K562 (cell line): ENCODE data around the gene COL13A1. TPM values are rescaled to one million over a fixed set of nuclear protein-coding genes. Genes with fewer than 3 reads are reported as not detected.

Experiments
- ATAC-seq: fragments of 200-7000 bp; cut with Tn5 transposase; 3 replicates; pipeline ENCODE4 v1.9.1; 2020; ENCODE audit warnings: moderate library complexity
- BruUV-seq: library from RNA; stranded (reverse); fragments of 400-500 nt; replicated peaks from 2 replicates; lab custom pipeline; 2021; lab: Mats Ljungman, UMichigan
- CTCF ChIA-PET: fragments of 300-600 bp; formaldehyde crosslinking; extraction: SDS; loops from one replicate; lab custom pipeline; 2021; ENCODE audit warnings: low intra/inter-chr PET ratio; lab: Yijun Ruan, JAX
- POLR2A ChIA-PET: fragments of 300-600, 350-650 bp; sonication (Branson Sonifier 250); formaldehyde crosslinking; extraction: SDS; loops from one replicate; lab custom pipeline; 2021; ENCODE audit warnings: antibody characterized with exemption, inconsistent platforms; lab: Yijun Ruan, JAX
- DNase-seq, 4 experiments: peaks; one replicate each; pipeline versions ENCODE4 v3.0.0 to v3.0.0-alpha.2; 2011 to 2018; ENCODE audit warnings: low spot score in 3 of 4, mixed read lengths in 3 of 4; ENCODE audit errors: extremely low read depth in 1 of 4
- FAIRE-seq: peaks from 2 replicates; lab custom pipeline; 2011; peaks lifted over from hg19 to GRCh38; lab: Jason Lieb, UNC
- H2AFZ ChIP-seq: 2 replicates; pipeline ENCODE4 v1.6.0; 2011; ENCODE audit warnings: low read depth, low read length, control low read depth, inconsistent platforms
- H3K27ac ChIP-seq: fragments of 200-600 bp; 3 replicates; pipeline ENCODE4 v1.8.0; 2011; ENCODE audit warnings: low read depth, mild to moderate bottlenecking, control low read depth, inconsistent platforms, low read length, moderate library complexity, mixed read lengths; ENCODE audit errors: extremely low read depth
- H3K27me3 ChIP-seq, 2 experiments: fragments of 300-600 bp in 1 of 2; 2 replicates in 1 of 2; 3 replicates in 1 of 2; pipeline versions ENCODE4 v1.6.0 to v1.8.0; 2011; ENCODE audit warnings: inconsistent platforms in 2 of 2, low read length in 2 of 2, mild to moderate bottlenecking in 1 of 2, mixed read lengths in 1 of 2, moderate library complexity in 1 of 2; ENCODE audit not compliant: control insufficient read depth in 2 of 2, insufficient read depth in 2 of 2
- H3K36me3 ChIP-seq: fragments of 300-600 bp; 3 replicates; pipeline ENCODE4 v1.8.0; 2011; ENCODE audit warnings: mild to moderate bottlenecking, low read length, inconsistent platforms; ENCODE audit not compliant: control insufficient read depth, insufficient read depth
- H3K4me1 ChIP-seq, 2 experiments: fragments of 200-600 bp in 1 of 2; replicated peaks in 1 of 2; 2 replicates in 1 of 2; 3 replicates in 1 of 2; pipeline versions ENCODE4 v1.5.1 to v1.8.0; 2011; ENCODE audit warnings: inconsistent platforms in 2 of 2, low read length in 2 of 2, mild to moderate bottlenecking in 1 of 2, mixed read lengths in 1 of 2, moderate library complexity in 1 of 2; ENCODE audit not compliant: control insufficient read depth in 2 of 2, insufficient read depth in 2 of 2
- H3K4me2 ChIP-seq: 2 replicates; pipeline ENCODE4 v1.6.1; 2011; ENCODE audit warnings: low read length, control low read depth, inconsistent platforms, mixed read lengths; ENCODE audit not compliant: insufficient read depth
- H3K4me3 ChIP-seq: fragments of 200-600 bp; sonication (generic), shearing (Covaris generic); 2 replicates; pipeline ENCODE4 v1.5.1; 2016; ENCODE audit warnings: control low read depth, inconsistent platforms
- H3K79me2 ChIP-seq: fragments of 200-600 bp; 3 replicates; pipeline ENCODE4 v1.8.0; 2011; ENCODE audit warnings: low read length, inconsistent platforms; ENCODE audit not compliant: control insufficient read depth, insufficient read depth
- H3K9ac ChIP-seq, 2 experiments: 2 replicates each; pipeline versions ENCODE4 v1.6.0 to v1.6.1; 2011; ENCODE audit warnings: low read depth in 2 of 2, low read length in 2 of 2, control low read depth in 1 of 2, inconsistent platforms in 1 of 2, mild to moderate bottlenecking in 1 of 2, mixed read lengths in 1 of 2; ENCODE audit not compliant: insufficient read depth in 1 of 2
- H3K9me1 ChIP-seq: one replicate; pipeline ENCODE4 v1.6.0; 2011; ENCODE audit warnings: inconsistent platforms, mild to moderate bottlenecking, low read length, moderate library complexity; ENCODE audit not compliant: control insufficient read depth, insufficient read depth
- H3K9me3 ChIP-seq: replicated peaks from 2 replicates; pipeline ENCODE4 v1.5.1; 2011; ENCODE audit warnings: low read depth, low read length, inconsistent platforms; ENCODE audit not compliant: control insufficient read depth, insufficient read depth
- H4K20me1 ChIP-seq: replicated peaks from 2 replicates; pipeline ENCODE4 v1.6.1; 2011; ENCODE audit warnings: low read length, inconsistent platforms, mixed read lengths; ENCODE audit not compliant: control insufficient read depth, insufficient read depth
- MAX ChIP-seq: sonication (generic); formaldehyde crosslinking; IDR thresholded peaks from 2 replicates; pipeline ENCODE4 v1.9.0; 2022; ENCODE audit warnings: mild to moderate bottlenecking, missing genetic modification reagents
- TRIM28 ChIP-seq: fragments of 450-650 bp; IDR thresholded peaks from 2 replicates; pipeline ENCODE4 v1.6.1; 2017
- ZFP91 ChIP-seq: sonication (generic); formaldehyde crosslinking; IDR thresholded peaks from 2 replicates; pipeline ENCODE4 v1.8.0; 2022; ENCODE audit warnings: mild to moderate bottlenecking, missing genetic modification reagents
- WGBS: fragments of 100-300 bp; shearing (Covaris generic); methylation state at CpG from one replicate; pipeline ENCODE4 v1.1.6; 2016; ENCODE audit warnings: low coverage, mixed read lengths; ENCODE audit not compliant: insufficient coverage; ENCODE audit errors: missing lambda C conversion rate; 5-methylcytosine and 5-hydroxymethylcytosine counted together
- in situ Hi-C: fragments of 300-500 bp; cut with MboI; formaldehyde crosslinking; loops from 4 replicates; pipeline ENCODE4 v1.15.0; 2018; ENCODE audit warnings: inconsistent platforms, mixed read lengths
- intact Hi-C: fragments of 100-400 bp; cut with micrococcal nuclease; formaldehyde crosslinking; loops from 2 replicates; pipeline ENCODE4 v1.14.2; 2022
- polyA plus RNA-seq, 8 experiments: library from polyadenylated mRNA; depleted of rRNA in 4 of 8; stranded (reverse) in 5 of 8; unstranded in 3 of 8; fragments of >200 nt; fragmentation: Nextera tagmentation in 2 of 8; fragmentation: Illumina TruSeq in 1 of 8; extraction: Ambion mirVana in 2 of 8; extraction: Trizol in 1 of 8; gene quantifications; 2 replicates each; pipeline versions ENCODE4 v1.2.1 to v1.2.3, GENCODE V29; 2011 to 2014; ENCODE audit warnings: inconsistent platforms in 1 of 8, missing spikeins in 1 of 8
- total RNA-seq, 7 experiments: library from RNA; depleted of rRNA in 6 of 7; stranded (reverse); fragments of >200 nt in 6 of 7; fragmentation: Illumina TruSeq in 2 of 7; extraction: Trizol in 2 of 7; gene quantifications; 2 replicates each; pipeline versions ENCODE4 v1.2.1 to v1.2.3, GENCODE V29; 2011 to 2021; ENCODE audit warnings: low replicate concordance in 1 of 7

The COL13A1 gene
- total and polyA plus RNA-seq, 9 of the 15 experiments (the other 6 are each of a cell fraction or from before 2014, with no cell fraction given), result not detected

- ATAC-seq, result no peak
- H3K27me3 ChIP-seq, result peaks cover 7 to 49% of the 10 kb centered on the region in 2 experiments; a peak in 4 of 5 replicates
- H3K27ac ChIP-seq, result no peak overlapping the region
- DNase-seq, result no peak
- H3K4me1 ChIP-seq, result no peaks in the 10 kb centered on the region
- BruUV-seq, result no TSS peak
- no peaks in the 10 kb centered on the region for H3K79me2 ChIP-seq
- H3K9ac ChIP-seq, result no peak overlapping the region
- H3K9me1 ChIP-seq, result no peaks in the 10 kb centered on the region
- in situ Hi-C loops, result no loop called here
- FAIRE-seq, result no peak
- CTCF ChIA-PET, result no interaction called here
- 0 out of 2 replicates have a peak, but pooled peaks cover 14% of the 10 kb centered on the region for H4K20me1 ChIP-seq
- no peaks in the 10 kb centered on the region for H3K9me3 ChIP-seq
- no peak overlapping the region for H3K4me3 ChIP-seq
- no peak overlapping the region for H2AFZ ChIP-seq
- POLR2A ChIA-PET, result interaction anchor here (0.6 to 1.0 kb wide), 2 partner anchors 14 to 93 kb away, joined by 3 read pairs; no protein-coding TSS in a partner anchor
- TF ChIP-seq ZFP91 (no peak), MAX (no peak), TRIM28 (no peak)
- TF ChIP-seq, all 486 proteins: peak for 0
- no peaks in the 10 kb centered on the region for H3K36me3 ChIP-seq
- intact Hi-C loops, result no loop called here
- no peak overlapping the region for H3K4me2 ChIP-seq
- WGBS, result under 1% methylated on average over 8 of the region's 8 CpGs
Measured at GRCh38 chr10:69829775-69830174, 28.1 kb downstream of the COL13A1 start.
